ENCODE measurements around the gene TAF6. TPM values are rescaled to one million over a fixed set of nuclear protein-coding genes. Genes with fewer than 3 reads are reported as not detected.
A peak's percentile ranks its signal among the peaks of the same experiment; 100 is the strongest.

TAF6 gene
- total and polyA plus RNA-seq, 9 of the 15 experiments (the other 6 are each of a cell fraction or from before 2014, with no cell fraction given) = 0.78 to 78.7 (median 21.3) TPM

DNA sequence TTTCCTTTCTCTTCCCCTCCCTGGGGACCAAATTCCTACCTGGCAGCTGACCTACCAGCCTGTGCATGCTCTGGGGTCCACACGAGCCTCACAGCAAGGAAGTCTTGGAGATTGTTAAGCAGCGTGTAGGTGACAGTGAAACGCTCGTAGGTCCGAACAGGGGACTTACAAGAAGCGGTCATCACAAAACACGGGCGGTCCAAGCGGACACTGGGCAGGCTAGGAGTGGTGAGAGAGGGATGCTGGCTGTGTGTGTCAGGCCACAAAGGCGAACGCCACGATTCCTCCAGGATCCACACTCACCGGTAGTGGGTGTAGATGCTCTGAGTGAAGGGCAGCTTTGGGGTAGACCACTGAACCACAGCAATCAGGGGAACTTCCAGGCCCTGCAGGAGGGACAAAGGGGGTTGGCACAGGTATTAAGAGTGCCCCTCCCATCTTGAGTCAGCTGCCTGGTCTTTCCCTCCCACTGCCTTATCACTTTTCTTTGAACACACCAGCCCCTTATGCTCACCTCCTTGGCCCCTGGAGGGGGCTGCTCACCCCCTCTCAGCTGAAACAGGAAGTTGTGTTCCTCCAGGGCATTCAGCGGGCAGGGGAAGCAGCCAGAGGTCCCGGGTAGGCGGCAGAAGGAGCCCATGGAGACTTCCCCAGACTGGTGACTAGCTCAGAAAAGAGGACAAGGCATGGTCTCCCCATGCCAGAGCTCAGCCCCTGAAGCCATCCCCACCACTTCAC lies 37.3 kb upstream of the TAF6 start:
- ATAC-seq = peak; percentile 2; the same call in 2 of the 3 replicates
- peak overlapping the region; percentile 90 to 98 for H3K9ac ChIP-seq (ENCODE audit: insufficient read depth in 1 of 2, low read depth in 2 of 2, low read length in 2 of 2)
- peak overlapping the region; percentile 89 for H3K4me2 ChIP-seq (ENCODE audit: insufficient read depth, low read length)
- CTCF ChIA-PET (ENCODE audit: low intra/inter-chr PET ratio) = interaction anchor here (1.1 kb wide), 1 partner anchor 60 kb away, joined by 3 read pairs; no protein-coding TSS in a partner anchor
- WGBS (ENCODE audit: insufficient coverage, low coverage, missing lambda C conversion rate) = 74% methylated on average over 16 of the region's 16 CpGs
- DNase-seq (ENCODE audit: extremely low read depth in 1 of 4, low spot score in 3 of 4) = peak; percentile 68 to 72 (median 69)
- peaks cover 10% of the 10 kb centered on the region for H4K20me1 ChIP-seq (replicated peaks; ENCODE audit: control insufficient read depth, insufficient read depth, low read length)
- H3K4me3 ChIP-seq = peak overlapping the region; percentile 99; the same call in 1 of the 2 replicates
- no peak overlapping the region for H2AFZ ChIP-seq (ENCODE audit: low read depth, low read length)
- H3K36me3 ChIP-seq (ENCODE audit: control insufficient read depth, insufficient read depth, low read length) = peaks cover 56% of the 10 kb centered on the region
- FAIRE-seq = peak; percentile 26
- peaks cover 37 to 82% of the 10 kb centered on the region in 2 experiments for H3K4me1 ChIP-seq (replicated peaks in 1 of 2; ENCODE audit: control insufficient read depth in 2 of 2, insufficient read depth in 2 of 2, low read length in 2 of 2)
- intact Hi-C loops (cut with micrococcal nuclease) (loop anchor here (5.0 kb wide), 1 partner anchor 116 kb away; no protein-coding TSS in a partner anchor), in situ Hi-C loops (cut with MboI) (no loop called here)
- POLR2A ChIA-PET = interaction anchor here (0.6 to 2.1 kb wide), 8 partner anchors 12 to 46 kb away, joined by 3 to 8 read pairs (median 3); partner anchors contain the start of gene GAL3ST4
- peak overlapping the region; percentile 91 for H3K27ac ChIP-seq (ENCODE audit: extremely low read depth, low read depth, low read length)
- H3K9me3 ChIP-seq (replicated peaks; ENCODE audit: control insufficient read depth, insufficient read depth, low read depth, low read length) = no peaks in the 10 kb centered on the region
- no peaks in the 10 kb centered on the region for H3K9me1 ChIP-seq (ENCODE audit: control insufficient read depth, insufficient read depth, low read length)
- H3K79me2 ChIP-seq (ENCODE audit: control insufficient read depth, insufficient read depth, low read length) = peaks cover 30% of the 10 kb centered on the region
- no TSS peak for BruUV-seq (replicated peaks)
- no peaks in the 10 kb centered on the region for H3K27me3 ChIP-seq (ENCODE audit: control insufficient read depth in 2 of 2, insufficient read depth in 2 of 2, low read length in 2 of 2)
- TF ChIP-seq ZNF212 (CRISPR knock-in tag; IDR thresholded peaks at IDR 0.05) (no peak), CBFA2T3 (IDR thresholded peaks at IDR 0.05) (peak; percentile 37; the same call in 1 of the 2 replicates), NR2C2 (CRISPR knock-in tag; IDR thresholded peaks at IDR 0.05) (no peak), NR2C2 (tag; IDR thresholded peaks at IDR 0.05) (no peak), ARID1B (IDR thresholded peaks at IDR 0.05) (peak; percentile 16; the same call in 1 of the 2 replicates), ZNF165 (CRISPR knock-in tag; IDR thresholded peaks at IDR 0.05; ENCODE audit: borderline replicate concordance) (no peak), POLR2AphosphoS2 (IDR thresholded peaks at IDR 0.05; ENCODE audit: low read length) (0 out of 2 replicates have a peak, but pooled peaks have one; percentile 34), SIRT6 (IDR thresholded peaks at IDR 0.05; ENCODE audit: low read depth, low read length) (no peak), GATAD2A (IDR thresholded peaks at IDR 0.05) (no peak), ARNT (IDR thresholded peaks at IDR 0.05) (no peak), SAFB (IDR thresholded peaks at IDR 0.05; ENCODE audit: borderline replicate concordance, low read depth, low read length) (no peak), CBX3 (IDR thresholded peaks at IDR 0.05; ENCODE audit: borderline replicate concordance in 1 of 2, low read length in 2 of 2) (no peak), RBFOX2 (IDR thresholded peaks at IDR 0.05; ENCODE audit: low read depth, low read length) (0 out of 2 replicates have a peak, but pooled peaks have one; percentile 15)
- TF ChIP-seq, protein P1, sequence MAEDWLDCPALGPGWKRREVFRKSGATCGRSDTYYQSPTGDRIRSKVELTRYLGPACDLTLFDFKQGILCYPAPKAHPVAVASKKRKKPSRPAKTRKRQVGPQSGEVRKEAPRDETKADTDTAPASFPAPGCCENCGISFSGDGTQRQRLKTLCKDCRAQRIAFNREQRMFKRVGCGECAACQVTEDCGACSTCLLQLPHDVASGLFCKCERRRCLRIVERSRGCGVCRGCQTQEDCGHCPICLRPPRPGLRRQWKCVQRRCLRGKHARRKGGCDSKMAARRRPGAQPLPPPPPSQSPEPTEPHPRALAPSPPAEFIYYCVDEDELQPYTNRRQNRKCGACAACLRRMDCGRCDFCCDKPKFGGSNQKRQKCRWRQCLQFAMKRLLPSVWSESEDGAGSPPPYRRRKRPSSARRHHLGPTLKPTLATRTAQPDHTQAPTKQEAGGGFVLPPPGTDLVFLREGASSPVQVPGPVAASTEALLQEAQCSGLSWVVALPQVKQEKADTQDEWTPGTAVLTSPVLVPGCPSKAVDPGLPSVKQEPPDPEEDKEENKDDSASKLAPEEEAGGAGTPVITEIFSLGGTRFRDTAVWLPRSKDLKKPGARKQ (CRISPR knock-in tag; IDR thresholded peaks at IDR 0.05) = no peak
- TF ChIP-seq, protein P2, sequence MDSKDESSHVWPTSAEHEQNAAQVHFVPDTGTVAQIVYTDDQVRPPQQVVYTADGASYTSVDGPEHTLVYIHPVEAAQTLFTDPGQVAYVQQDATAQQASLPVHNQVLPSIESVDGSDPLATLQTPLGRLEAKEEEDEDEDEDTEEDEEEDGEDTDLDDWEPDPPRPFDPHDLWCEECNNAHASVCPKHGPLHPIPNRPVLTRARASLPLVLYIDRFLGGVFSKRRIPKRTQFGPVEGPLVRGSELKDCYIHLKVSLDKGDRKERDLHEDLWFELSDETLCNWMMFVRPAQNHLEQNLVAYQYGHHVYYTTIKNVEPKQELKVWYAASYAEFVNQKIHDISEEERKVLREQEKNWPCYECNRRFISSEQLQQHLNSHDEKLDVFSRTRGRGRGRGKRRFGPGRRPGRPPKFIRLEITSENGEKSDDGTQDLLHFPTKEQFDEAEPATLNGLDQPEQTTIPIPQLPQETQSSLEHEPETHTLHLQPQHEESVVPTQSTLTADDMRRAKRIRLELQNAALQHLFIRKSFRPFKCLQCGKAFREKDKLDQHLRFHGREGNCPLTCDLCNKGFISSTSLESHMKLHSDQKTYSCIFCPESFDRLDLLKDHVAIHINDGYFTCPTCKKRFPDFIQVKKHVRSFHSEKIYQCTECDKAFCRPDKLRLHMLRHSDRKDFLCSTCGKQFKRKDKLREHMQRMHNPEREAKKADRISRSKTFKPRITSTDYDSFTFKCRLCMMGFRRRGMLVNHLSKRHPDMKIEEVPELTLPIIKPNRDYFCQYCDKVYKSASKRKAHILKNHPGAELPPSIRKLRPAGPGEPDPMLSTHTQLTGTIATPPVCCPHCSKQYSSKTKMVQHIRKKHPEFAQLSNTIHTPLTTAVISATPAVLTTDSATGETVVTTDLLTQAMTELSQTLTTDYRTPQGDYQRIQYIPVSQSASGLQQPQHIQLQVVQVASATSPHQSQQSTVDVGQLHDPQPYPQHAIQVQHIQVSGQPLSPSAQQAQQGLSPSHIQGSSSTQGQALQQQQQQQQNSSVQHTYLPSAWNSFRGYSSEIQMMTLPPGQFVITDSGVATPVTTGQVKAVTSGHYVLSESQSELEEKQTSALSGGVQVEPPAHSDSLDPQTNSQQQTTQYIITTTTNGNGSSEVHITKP (IDR thresholded peaks at IDR 0.05; ENCODE audit: partially characterized antibody) = peak; percentile 10
- TF ChIP-seq, protein P3, sequence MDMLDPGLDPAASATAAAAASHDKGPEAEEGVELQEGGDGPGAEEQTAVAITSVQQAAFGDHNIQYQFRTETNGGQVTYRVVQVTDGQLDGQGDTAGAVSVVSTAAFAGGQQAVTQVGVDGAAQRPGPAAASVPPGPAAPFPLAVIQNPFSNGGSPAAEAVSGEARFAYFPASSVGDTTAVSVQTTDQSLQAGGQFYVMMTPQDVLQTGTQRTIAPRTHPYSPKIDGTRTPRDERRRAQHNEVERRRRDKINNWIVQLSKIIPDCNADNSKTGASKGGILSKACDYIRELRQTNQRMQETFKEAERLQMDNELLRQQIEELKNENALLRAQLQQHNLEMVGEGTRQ (CRISPR knock-in tag; IDR thresholded peaks at IDR 0.05) = 0 out of 2 replicates have a peak, but pooled peaks have one; percentile 2

All from K562 (cell line).